ENCODE data around the gene METAP2.

- TF ChIP-seq CTCF (IDR thresholded peaks at IDR 0.05) = no peak
- no peak for TF ChIP-seq POLR2A (IDR thresholded peaks at IDR 0.05)
Measured at GRCh38 chr12:95481072-95481471, 7.1 kb downstream of the METAP2 start.

Measured in Peyer's patch (tissue), 4 donors.